ENCODE measurements around the gene ABCB7. TPM values are rescaled to one million over a fixed set of nuclear protein-coding genes. Genes with fewer than 3 reads are reported as not detected.

Gene ABCB7
- total and polyA plus RNA-seq, 4 donors, result 10.7 to 26.1 (median 17.4) TPM

DNA sequence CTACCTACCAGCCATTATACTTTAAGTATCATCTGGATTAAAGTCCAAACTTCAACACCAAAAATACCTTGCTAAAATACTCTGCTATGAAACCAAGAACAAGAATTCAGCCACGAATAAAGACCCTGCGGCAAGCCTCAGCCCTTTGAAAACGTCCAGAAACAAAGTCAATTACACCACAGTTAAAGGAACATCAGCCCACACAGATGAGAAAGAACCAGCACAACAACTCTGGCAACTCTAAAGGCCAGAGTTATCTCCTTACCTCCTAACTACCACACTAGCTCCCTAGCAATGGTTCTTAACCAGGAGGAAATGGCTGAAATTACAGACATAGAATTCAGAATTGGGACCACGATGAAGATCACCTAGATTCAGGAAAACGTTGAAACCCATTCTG is 23.4 kb downstream of the ABCB7 start:
- Histone ChIP-seq H3K9me3 (ENCODE audit: control insufficient read depth in 4 of 4, low read length in 3 of 4) (no peaks in the 10 kb centered on the region), H3K36me3 (ENCODE audit: control insufficient read depth in 4 of 4, insufficient read depth in 3 of 4, low read depth in 1 of 4, low read length in 3 of 4) (no peaks in the 10 kb centered on the region), H3K4me3 (ENCODE audit: low read depth in 1 of 3, low read length in 3 of 3) (no peak overlapping the region), H3K4me1 (ENCODE audit: control insufficient read depth in 4 of 4, insufficient read depth in 4 of 4, low read length in 3 of 4) (no peaks in the 10 kb centered on the region), H3K9ac (ENCODE audit: low read depth in 1 of 2, low read length in 2 of 2) (no peak overlapping the region), H3K27ac (ENCODE audit: low read depth in 1 of 2, low read length in 2 of 2) (no peak overlapping the region), H3K27me3 (ENCODE audit: control insufficient read depth in 4 of 4, insufficient read depth in 4 of 4, low read length in 3 of 4) (no peaks in the 10 kb centered on the region)
- DNase-seq (ENCODE audit: low spot score), result no peak
- no peak for TF ChIP-seq GABPA (IDR thresholded peaks at IDR 0.05 in 1 of 2, conservative IDR thresholded peaks at IDR 0.05 in 1 of 2)
- TF ChIP-seq FOXA1 (IDR thresholded peaks at IDR 0.05), result no peak
- no peak for TF ChIP-seq EGR1 (IDR thresholded peaks at IDR 0.05; ENCODE audit: low read depth in 2 of 2)
- no peak for TF ChIP-seq RXRA (IDR thresholded peaks at IDR 0.05)
- TF ChIP-seq NR2F2 (IDR thresholded peaks at IDR 0.05), result no peak
- TF ChIP-seq, protein P1, sequence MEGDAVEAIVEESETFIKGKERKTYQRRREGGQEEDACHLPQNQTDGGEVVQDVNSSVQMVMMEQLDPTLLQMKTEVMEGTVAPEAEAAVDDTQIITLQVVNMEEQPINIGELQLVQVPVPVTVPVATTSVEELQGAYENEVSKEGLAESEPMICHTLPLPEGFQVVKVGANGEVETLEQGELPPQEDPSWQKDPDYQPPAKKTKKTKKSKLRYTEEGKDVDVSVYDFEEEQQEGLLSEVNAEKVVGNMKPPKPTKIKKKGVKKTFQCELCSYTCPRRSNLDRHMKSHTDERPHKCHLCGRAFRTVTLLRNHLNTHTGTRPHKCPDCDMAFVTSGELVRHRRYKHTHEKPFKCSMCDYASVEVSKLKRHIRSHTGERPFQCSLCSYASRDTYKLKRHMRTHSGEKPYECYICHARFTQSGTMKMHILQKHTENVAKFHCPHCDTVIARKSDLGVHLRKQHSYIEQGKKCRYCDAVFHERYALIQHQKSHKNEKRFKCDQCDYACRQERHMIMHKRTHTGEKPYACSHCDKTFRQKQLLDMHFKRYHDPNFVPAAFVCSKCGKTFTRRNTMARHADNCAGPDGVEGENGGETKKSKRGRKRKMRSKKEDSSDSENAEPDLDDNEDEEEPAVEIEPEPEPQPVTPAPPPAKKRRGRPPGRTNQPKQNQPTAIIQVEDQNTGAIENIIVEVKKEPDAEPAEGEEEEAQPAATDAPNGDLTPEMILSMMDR (IDR thresholded peaks at IDR 0.05; ENCODE audit: low read depth, low read length, missing input control), result no peak
- no peak for TF ChIP-seq JUND (IDR thresholded peaks at IDR 0.05)
- TF ChIP-seq, protein P2, sequence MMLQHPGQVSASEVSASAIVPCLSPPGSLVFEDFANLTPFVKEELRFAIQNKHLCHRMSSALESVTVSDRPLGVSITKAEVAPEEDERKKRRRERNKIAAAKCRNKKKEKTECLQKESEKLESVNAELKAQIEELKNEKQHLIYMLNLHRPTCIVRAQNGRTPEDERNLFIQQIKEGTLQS (IDR thresholded peaks at IDR 0.05), result no peak
- TF ChIP-seq, protein P3, sequence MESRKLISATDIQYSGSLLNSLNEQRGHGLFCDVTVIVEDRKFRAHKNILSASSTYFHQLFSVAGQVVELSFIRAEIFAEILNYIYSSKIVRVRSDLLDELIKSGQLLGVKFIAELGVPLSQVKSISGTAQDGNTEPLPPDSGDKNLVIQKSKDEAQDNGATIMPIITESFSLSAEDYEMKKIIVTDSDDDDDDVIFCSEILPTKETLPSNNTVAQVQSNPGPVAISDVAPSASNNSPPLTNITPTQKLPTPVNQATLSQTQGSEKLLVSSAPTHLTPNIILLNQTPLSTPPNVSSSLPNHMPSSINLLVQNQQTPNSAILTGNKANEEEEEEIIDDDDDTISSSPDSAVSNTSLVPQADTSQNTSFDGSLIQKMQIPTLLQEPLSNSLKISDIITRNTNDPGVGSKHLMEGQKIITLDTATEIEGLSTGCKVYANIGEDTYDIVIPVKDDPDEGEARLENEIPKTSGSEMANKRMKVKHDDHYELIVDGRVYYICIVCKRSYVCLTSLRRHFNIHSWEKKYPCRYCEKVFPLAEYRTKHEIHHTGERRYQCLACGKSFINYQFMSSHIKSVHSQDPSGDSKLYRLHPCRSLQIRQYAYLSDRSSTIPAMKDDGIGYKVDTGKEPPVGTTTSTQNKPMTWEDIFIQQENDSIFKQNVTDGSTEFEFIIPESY (IDR thresholded peaks at IDR 0.05), result no peak
- 92% methylated on average over 5 of the region's 5 CpGs for WGBS

DNA sequence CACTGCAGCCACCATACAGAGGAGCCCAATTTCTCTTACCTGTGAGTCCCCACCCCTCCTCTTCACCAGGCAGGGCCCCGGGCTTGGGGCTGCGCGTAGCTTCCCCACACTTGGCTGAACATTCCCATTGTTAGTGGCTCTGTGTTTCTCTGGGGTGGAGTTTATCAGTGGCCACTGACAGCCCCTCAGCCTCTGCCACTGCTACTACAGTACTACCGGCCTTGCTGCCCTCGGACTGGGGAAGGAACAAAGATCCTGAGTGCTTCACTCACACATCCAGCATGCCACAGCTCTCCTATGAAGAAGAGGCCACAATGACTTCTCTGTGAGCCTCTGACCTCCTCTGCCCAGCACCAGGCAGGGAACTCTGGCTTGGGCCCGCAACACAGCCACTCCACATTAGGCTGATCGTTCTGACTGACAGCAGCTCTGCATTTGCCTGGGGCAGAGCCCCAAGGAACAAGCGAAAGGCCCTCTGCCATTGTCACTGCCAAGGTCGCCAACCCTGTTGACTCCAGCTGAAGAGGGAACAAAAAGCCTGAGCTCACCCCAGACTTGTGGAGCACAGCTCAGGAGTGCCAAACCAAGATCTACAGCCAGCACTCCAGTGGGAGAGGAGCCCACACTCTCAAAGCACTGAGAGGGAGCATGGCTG is 24.0 kb downstream of the ABCB7 start:
- H3K9ac ChIP-seq (ENCODE audit: low read depth in 1 of 2, low read length in 2 of 2), result no peak overlapping the region
- DNase-seq (ENCODE audit: low spot score), result no peak
- H3K4me1 ChIP-seq (ENCODE audit: control insufficient read depth in 4 of 4, insufficient read depth in 4 of 4, low read length in 3 of 4), result no peaks in the 10 kb centered on the region

More for the DNA sequence above, 24.0 kb downstream of the ABCB7 start:
- no peaks in the 10 kb centered on the region for H3K9me3 ChIP-seq (ENCODE audit: control insufficient read depth in 4 of 4, low read length in 3 of 4)
- H3K4me3 ChIP-seq (ENCODE audit: low read depth in 1 of 3, low read length in 3 of 3), result no peak overlapping the region
- 97% methylated on average over 9 of the region's 9 CpGs for WGBS
- TF ChIP-seq HNF4G (IDR thresholded peaks at IDR 0.05) (no peak), JUND (IDR thresholded peaks at IDR 0.05) (no peak), EGR1 (IDR thresholded peaks at IDR 0.05; ENCODE audit: low read depth in 2 of 2) (no peak), RXRA (IDR thresholded peaks at IDR 0.05) (no peak), TAF1 (conservative IDR thresholded peaks at IDR 0.05) (no peak), NR2F2 (IDR thresholded peaks at IDR 0.05) (no peak), HNF4A (conservative IDR thresholded peaks at IDR 0.05) (no peak), SP1 (IDR thresholded peaks at IDR 0.05) (no peak), FOXA2 (IDR thresholded peaks at IDR 0.05) (no peak), YY1 (IDR thresholded peaks at IDR 0.05) (no peak), RAD21 (IDR thresholded peaks at IDR 0.05) (no peak)
- TF ChIP-seq, protein P2 (IDR thresholded peaks at IDR 0.05), result no peak
- TF ChIP-seq, protein P1 (IDR thresholded peaks at IDR 0.05; ENCODE audit: low read depth, low read length, missing input control), result no peak
- TF ChIP-seq, protein P4, sequence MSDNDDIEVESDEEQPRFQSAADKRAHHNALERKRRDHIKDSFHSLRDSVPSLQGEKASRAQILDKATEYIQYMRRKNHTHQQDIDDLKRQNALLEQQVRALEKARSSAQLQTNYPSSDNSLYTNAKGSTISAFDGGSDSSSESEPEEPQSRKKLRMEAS (IDR thresholded peaks at IDR 0.05), result no peak
- TF ChIP-seq, protein P5, sequence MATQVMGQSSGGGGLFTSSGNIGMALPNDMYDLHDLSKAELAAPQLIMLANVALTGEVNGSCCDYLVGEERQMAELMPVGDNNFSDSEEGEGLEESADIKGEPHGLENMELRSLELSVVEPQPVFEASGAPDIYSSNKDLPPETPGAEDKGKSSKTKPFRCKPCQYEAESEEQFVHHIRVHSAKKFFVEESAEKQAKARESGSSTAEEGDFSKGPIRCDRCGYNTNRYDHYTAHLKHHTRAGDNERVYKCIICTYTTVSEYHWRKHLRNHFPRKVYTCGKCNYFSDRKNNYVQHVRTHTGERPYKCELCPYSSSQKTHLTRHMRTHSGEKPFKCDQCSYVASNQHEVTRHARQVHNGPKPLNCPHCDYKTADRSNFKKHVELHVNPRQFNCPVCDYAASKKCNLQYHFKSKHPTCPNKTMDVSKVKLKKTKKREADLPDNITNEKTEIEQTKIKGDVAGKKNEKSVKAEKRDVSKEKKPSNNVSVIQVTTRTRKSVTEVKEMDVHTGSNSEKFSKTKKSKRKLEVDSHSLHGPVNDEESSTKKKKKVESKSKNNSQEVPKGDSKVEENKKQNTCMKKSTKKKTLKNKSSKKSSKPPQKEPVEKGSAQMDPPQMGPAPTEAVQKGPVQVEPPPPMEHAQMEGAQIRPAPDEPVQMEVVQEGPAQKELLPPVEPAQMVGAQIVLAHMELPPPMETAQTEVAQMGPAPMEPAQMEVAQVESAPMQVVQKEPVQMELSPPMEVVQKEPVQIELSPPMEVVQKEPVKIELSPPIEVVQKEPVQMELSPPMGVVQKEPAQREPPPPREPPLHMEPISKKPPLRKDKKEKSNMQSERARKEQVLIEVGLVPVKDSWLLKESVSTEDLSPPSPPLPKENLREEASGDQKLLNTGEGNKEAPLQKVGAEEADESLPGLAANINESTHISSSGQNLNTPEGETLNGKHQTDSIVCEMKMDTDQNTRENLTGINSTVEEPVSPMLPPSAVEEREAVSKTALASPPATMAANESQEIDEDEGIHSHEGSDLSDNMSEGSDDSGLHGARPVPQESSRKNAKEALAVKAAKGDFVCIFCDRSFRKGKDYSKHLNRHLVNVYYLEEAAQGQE (IDR thresholded peaks at IDR 0.05), result no peak
- TF ChIP-seq, protein P3 (IDR thresholded peaks at IDR 0.05), result no peak
- H3K27ac ChIP-seq (ENCODE audit: low read depth in 1 of 2, low read length in 2 of 2), result no peak overlapping the region
- H3K27me3 ChIP-seq (ENCODE audit: control insufficient read depth in 4 of 4, insufficient read depth in 4 of 4, low read length in 3 of 4), result no peaks in the 10 kb centered on the region
- H3K36me3 ChIP-seq (ENCODE audit: control insufficient read depth in 4 of 4, insufficient read depth in 3 of 4, low read depth in 1 of 4, low read length in 3 of 4), result no peaks in the 10 kb centered on the region

Data from liver (tissue), 9 donors.